DOHH2 (cell line): ENCODE results near the gene SH3BP5.
A peak's percentile ranks its signal among the peaks of the same experiment; 100 is the strongest.

Experiments used
- H3F3A ChIP-seq: fragments of 200-600 bp; sonication (generic), shearing (Covaris generic); 2 replicates; pipeline ENCODE4 v1.6.0; 2016; ENCODE audit warnings: antibody characterized with exemption, mild to moderate bottlenecking; ENCODE audit not compliant: control insufficient read depth, insufficient read depth
- H3K27ac ChIP-seq: fragments of 200-600 bp; sonication (generic); 2 replicates; pipeline ENCODE4 v1.5.1; 2014; ENCODE audit warnings: low read depth, mild to moderate bottlenecking, low read length, moderate library complexity
- H3K27me3 ChIP-seq: fragments of 200-600 bp; sonication (generic); 2 replicates; pipeline ENCODE4 v1.6.1; 2014; ENCODE audit warnings: mild to moderate bottlenecking, low read length, mixed read lengths; ENCODE audit not compliant: control insufficient read depth
- H3K36me3 ChIP-seq: fragments of 200-600 bp; sonication (generic); 2 replicates; pipeline ENCODE4 v1.6.1; 2014; ENCODE audit warnings: mild to moderate bottlenecking, low read length, moderate library complexity, mixed read lengths; ENCODE audit not compliant: control insufficient read depth
- H3K4me1 ChIP-seq: fragments of 200-600 bp; sonication (generic); 2 replicates; pipeline ENCODE4 v1.6.1; 2014; ENCODE audit warnings: mild to moderate bottlenecking, low read length, mixed read lengths; ENCODE audit not compliant: control insufficient read depth
- H3K4me2 ChIP-seq: fragments of 200-600 bp; sonication (generic); 2 replicates; pipeline ENCODE4 v1.6.0; 2014; ENCODE audit warnings: mild to moderate bottlenecking, low read length, moderate library complexity
- H3K4me3 ChIP-seq: fragments of 200-600 bp; sonication (generic); 2 replicates; pipeline ENCODE4 v1.5.1; 2014; ENCODE audit warnings: mild to moderate bottlenecking, low read length, mixed read lengths
- H3K79me2 ChIP-seq: fragments of 200-600 bp; sonication (generic); 2 replicates; pipeline ENCODE4 v1.6.1; 2014; ENCODE audit warnings: mild to moderate bottlenecking, low read length, mixed read lengths; ENCODE audit not compliant: control insufficient read depth
- H3K9me2 ChIP-seq: fragments of 200-600 bp; sonication (generic); replicated peaks from 2 replicates; pipeline ENCODE4 v1.6.1; 2014; ENCODE audit warnings: mild to moderate bottlenecking, low read length, mixed read lengths; ENCODE audit not compliant: control insufficient read depth
- H3K9me3 ChIP-seq: fragments of 200-600 bp; sonication (generic); 2 replicates; pipeline ENCODE4 v1.6.1; 2014; ENCODE audit warnings: antibody characterized with exemption, low read length, mixed read lengths; ENCODE audit not compliant: control insufficient read depth, insufficient read depth
- H4K20me1 ChIP-seq: fragments of 200-600 bp; sonication (generic); 2 replicates; pipeline ENCODE4 v1.6.0; 2014; ENCODE audit warnings: low read depth, mild to moderate bottlenecking, antibody characterized with exemption, low read length, moderate library complexity; ENCODE audit not compliant: control insufficient read depth, insufficient read depth
- EZH2phosphoT487 ChIP-seq: fragments of 200-600 bp; sonication (generic); IDR thresholded peaks from 2 replicates; pipeline ENCODE4 v1.6.1; 2017; ENCODE audit warnings: borderline replicate concordance, mild to moderate bottlenecking, antibody characterized with exemption, low read length, moderate library complexity, mixed read lengths
- TF ChIP-seq, protein P1 (sequence below): fragments of 200-600 bp; sonication (generic); IDR thresholded peaks from one replicate; pipeline ENCODE4 v1.5.1; 2014; ENCODE audit warnings: antibody characterized with exemption, mild to moderate bottlenecking, low read depth, low read length; ENCODE audit not compliant: poor library complexity, severe bottlenecking

SH3BP5 gene

DNA sequence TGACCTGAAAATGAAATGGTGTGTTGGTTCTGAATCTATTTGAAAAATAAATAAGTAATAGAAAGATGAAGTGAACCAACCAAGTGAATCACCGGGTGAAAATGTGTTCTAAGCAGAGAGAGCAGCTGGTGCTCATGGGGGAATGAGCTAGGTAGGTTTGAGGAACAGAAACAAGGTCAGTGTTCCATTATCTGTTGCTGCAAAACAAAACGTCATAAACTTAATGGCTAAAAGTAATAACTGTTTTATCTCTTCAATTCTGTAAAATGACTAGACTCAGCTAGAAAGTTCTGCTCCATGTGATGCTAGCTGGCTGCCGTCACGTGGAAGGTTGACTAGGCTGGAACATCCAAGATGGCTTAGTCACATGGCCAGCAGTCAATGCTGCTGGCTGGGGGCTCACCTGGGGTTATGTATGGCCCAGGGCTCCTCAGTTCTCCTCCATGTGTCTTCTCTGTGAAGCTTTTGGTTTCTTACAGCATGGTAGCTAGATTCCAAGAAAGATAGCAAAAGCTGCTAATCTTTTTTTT lies 13.3 kb upstream of the SH3BP5 start:
- no peaks in the 10 kb centered on the region for H3K79me2 ChIP-seq
- peak overlapping the region; percentile 66 for H3K4me3 ChIP-seq
- peak overlapping the region; percentile 99 for H3K27ac ChIP-seq
- H3K36me3 ChIP-seq, result no peaks in the 10 kb centered on the region
- TF ChIP-seq, protein P1, sequence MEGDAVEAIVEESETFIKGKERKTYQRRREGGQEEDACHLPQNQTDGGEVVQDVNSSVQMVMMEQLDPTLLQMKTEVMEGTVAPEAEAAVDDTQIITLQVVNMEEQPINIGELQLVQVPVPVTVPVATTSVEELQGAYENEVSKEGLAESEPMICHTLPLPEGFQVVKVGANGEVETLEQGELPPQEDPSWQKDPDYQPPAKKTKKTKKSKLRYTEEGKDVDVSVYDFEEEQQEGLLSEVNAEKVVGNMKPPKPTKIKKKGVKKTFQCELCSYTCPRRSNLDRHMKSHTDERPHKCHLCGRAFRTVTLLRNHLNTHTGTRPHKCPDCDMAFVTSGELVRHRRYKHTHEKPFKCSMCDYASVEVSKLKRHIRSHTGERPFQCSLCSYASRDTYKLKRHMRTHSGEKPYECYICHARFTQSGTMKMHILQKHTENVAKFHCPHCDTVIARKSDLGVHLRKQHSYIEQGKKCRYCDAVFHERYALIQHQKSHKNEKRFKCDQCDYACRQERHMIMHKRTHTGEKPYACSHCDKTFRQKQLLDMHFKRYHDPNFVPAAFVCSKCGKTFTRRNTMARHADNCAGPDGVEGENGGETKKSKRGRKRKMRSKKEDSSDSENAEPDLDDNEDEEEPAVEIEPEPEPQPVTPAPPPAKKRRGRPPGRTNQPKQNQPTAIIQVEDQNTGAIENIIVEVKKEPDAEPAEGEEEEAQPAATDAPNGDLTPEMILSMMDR, result no peak
- TF ChIP-seq EZH2phosphoT487, result no peak
- H3F3A ChIP-seq, result peaks cover 40% of the 10 kb centered on the region
- H3K27me3 ChIP-seq, result no peaks in the 10 kb centered on the region
- H3K4me1 ChIP-seq, result peaks cover 80% of the 10 kb centered on the region
- no peaks in the 10 kb centered on the region for H4K20me1 ChIP-seq
- no peaks in the 10 kb centered on the region for H3K9me3 ChIP-seq
- H3K9me2 ChIP-seq, result no peaks in the 10 kb centered on the region
- peak overlapping the region; percentile 90 for H3K4me2 ChIP-seq

DNA sequence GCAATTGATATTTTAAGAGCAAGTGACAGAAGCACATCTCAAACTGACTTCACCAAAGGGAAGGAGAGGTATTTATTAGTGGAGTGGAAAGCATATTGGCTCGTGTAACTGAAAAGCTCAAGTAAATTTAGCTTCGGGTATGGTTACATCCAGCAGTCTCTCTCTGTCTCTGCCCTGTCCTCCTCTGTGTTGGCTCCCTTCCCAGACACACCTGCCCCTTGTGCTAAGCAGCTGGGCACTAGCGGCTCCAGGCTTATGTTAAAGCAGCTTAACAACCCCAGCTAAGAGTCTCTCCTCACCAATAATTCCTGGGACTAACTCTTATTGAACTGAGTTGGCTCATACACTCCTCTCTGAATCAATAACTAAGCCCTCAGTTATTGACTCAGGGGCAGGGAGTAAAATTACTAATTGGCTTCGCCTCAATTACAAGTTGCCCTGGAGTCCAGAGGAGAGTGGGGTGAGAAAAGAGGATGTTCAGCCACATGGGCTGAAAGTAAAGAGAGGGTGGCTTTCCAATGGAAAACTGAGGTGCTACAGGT lies 12.8 kb upstream of the SH3BP5 start:
- peaks cover 85% of the 10 kb centered on the region for H3K4me1 ChIP-seq
- no peaks in the 10 kb centered on the region for H3K27me3 ChIP-seq
- peaks cover 2% of the 10 kb centered on the region; the same call in 1 of the 2 replicates for H3K79me2 ChIP-seq
- H3K9me2 ChIP-seq, result no peaks in the 10 kb centered on the region
- peak overlapping the region; percentile 90 for H3K4me2 ChIP-seq
- H3F3A ChIP-seq, result peaks cover 40% of the 10 kb centered on the region
- H4K20me1 ChIP-seq, result no peaks in the 10 kb centered on the region
- no peak for TF ChIP-seq EZH2phosphoT487
- TF ChIP-seq, protein P1, result no peak
- no peaks in the 10 kb centered on the region for H3K36me3 ChIP-seq
- peak overlapping the region; percentile 66 for H3K4me3 ChIP-seq
- peak overlapping the region; percentile 99 for H3K27ac ChIP-seq
- H3K9me3 ChIP-seq, result no peaks in the 10 kb centered on the region

DNA sequence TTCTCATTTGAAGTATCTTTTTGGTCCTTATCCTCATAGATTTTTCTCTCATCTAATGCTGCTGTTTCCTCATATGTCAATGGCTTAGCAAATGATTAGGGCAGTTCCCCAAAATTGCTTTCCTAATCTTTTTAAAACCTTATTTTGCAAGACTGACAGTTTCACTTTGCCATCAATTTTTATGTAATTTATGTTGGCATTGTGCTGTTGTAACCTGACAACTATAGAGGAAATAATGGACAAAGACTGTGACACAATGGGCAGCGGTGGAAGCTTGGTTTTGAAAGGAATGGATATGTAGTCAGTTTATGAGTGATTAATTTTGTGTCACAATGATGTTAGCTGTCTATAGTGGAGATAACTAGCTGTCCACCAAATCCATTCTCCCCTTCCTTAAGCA lies 10.6 kb upstream of the SH3BP5 start:
- peak overlapping the region; percentile 99 for H3K27ac ChIP-seq
- H3K9me2 ChIP-seq, result no peaks in the 10 kb centered on the region
- H3K9me3 ChIP-seq, result no peaks in the 10 kb centered on the region
- peak overlapping the region; percentile 90 for H3K4me2 ChIP-seq
- TF ChIP-seq, protein P1, result no peak
- TF ChIP-seq EZH2phosphoT487, result no peak
- no peaks in the 10 kb centered on the region for H3K27me3 ChIP-seq
- H3F3A ChIP-seq, result peaks cover 42% of the 10 kb centered on the region
- peaks cover 12% of the 10 kb centered on the region for H3K79me2 ChIP-seq
- H4K20me1 ChIP-seq, result no peaks in the 10 kb centered on the region
- H3K4me1 ChIP-seq, result peaks cover 97% of the 10 kb centered on the region
- no peaks in the 10 kb centered on the region for H3K36me3 ChIP-seq
- H3K4me3 ChIP-seq, result peak overlapping the region; percentile 50
